Measurements from ENCODE around the gene OCEL1. TPM values are rescaled to one million over a fixed set of nuclear protein-coding genes. Genes with fewer than 3 reads are reported as not detected.

Gene OCEL1
- total and polyA plus RNA-seq, 2 of the 13 experiments (the other 11 are each of a cell fraction or from before 2014, with no cell fraction given) = 10.6 to 17.2 TPM

- TF ChIP-seq ZNF275 (CRISPR knock-in tag; IDR thresholded peaks at IDR 0.05; ENCODE audit: borderline replicate concordance) = no peak
- TF ChIP-seq ZFP91 (CRISPR knock-in tag; IDR thresholded peaks at IDR 0.05; ENCODE audit: borderline replicate concordance) = no peak
- no peak for TF ChIP-seq ZNF260 (CRISPR knock-in tag; IDR thresholded peaks at IDR 0.05; ENCODE audit: borderline replicate concordance, low read depth)
- no peak for TF ChIP-seq SMARCE1 (IDR thresholded peaks at IDR 0.05; ENCODE audit: borderline replicate concordance)
- TF ChIP-seq NFKB2 (CRISPR knock-in tag; IDR thresholded peaks at IDR 0.05; ENCODE audit: borderline replicate concordance) = no peak
- no peak for TF ChIP-seq CSRNP1 (CRISPR knock-in tag; IDR thresholded peaks at IDR 0.05)
- no peak for TF ChIP-seq DNMT3B (CRISPR knock-in tag; conservative IDR thresholded peaks at IDR 0.05)
- no peak for TF ChIP-seq E2F2 (CRISPR knock-in tag; IDR thresholded peaks at IDR 0.05; ENCODE audit: borderline replicate concordance)
- no peak for TF ChIP-seq ZNF496 (CRISPR knock-in tag; IDR thresholded peaks at IDR 0.05; ENCODE audit: insufficient replicate concordance)
- TF ChIP-seq REPIN1 (CRISPR knock-in tag; IDR thresholded peaks at IDR 0.05; ENCODE audit: borderline replicate concordance, low read depth) = no peak
- TF ChIP-seq KDM2A (CRISPR knock-in tag; IDR thresholded peaks at IDR 0.05; ENCODE audit: borderline replicate concordance, low read depth) = no peak
- no peak for TF ChIP-seq BHLHE40 (IDR thresholded peaks at IDR 0.05; ENCODE audit: low read length)
- TF ChIP-seq KDM3A (CRISPR knock-in tag; IDR thresholded peaks at IDR 0.05; ENCODE audit: low read depth) = no peak
- TF ChIP-seq KDM5B (CRISPR knock-in tag; IDR thresholded peaks at IDR 0.05; ENCODE audit: borderline replicate concordance) = no peak
Measured at GRCh38 chr19:17192751-17193150, 33.3 kb upstream of the OCEL1 start (continued).

Data from HepG2 (cell line).